22Rv1 (cell line): ENCODE data around the gene PHOX2A.

Experiments
- CTCF ChIP-seq: fragments of 450-650 bp; IDR thresholded peaks from 2 replicates; pipeline ENCODE4 v1.5.1; 2017; ENCODE audit warnings: mild to moderate bottlenecking
- ZFX ChIP-seq: fragments of 450-650 bp; IDR thresholded peaks from 2 replicates; pipeline ENCODE4 v1.6.1; 2017; ENCODE audit warnings: antibody characterized with exemption, borderline replicate concordance

- TF ChIP-seq CTCF (no peak), ZFX (no peak)
Observed at GRCh38 chr11:72247584-72247983, 3.6 kb upstream of the PHOX2A start.
